Measurements from ENCODE around the gene FNIP2. TPM values are rescaled to one million over a fixed set of nuclear protein-coding genes. Genes with fewer than 3 reads are reported as not detected.
"Not testable (repeated sequence)": the region's sequence is repeated elsewhere in the genome, so short reads cannot be mapped to it uniquely, and the experiment has no call there.

The FNIP2 gene
- total RNA-seq, 2 donors from 2014 or later = 8.6 to 11.5 TPM

DNA sequence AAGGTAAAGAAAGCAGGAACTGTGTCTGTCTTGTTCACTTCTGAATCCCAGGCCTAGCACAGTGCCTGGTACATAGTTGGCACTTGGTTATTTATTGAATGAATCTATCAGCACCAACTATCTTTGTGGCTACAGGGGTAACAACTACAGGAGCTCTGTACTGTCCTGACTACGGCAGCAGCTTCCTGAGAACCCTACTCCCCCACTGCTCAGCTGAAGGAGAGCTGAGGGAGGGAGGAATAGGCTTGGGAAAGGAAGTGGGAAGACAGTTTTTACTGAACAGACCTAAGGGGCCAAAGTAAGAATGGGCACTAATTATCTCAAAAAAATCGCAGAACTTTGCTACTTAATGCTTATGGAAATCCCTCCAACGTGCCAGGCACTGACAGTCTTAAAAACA lies 178.0 kb downstream of the FNIP2 start:
- Histone ChIP-seq H3K27me3 (ENCODE audit: control insufficient read depth, insufficient read depth, low read length, poor library complexity, severe bottlenecking) (no peaks in the 10 kb centered on the region), H3K9ac (ENCODE audit: extremely low read depth, low read length, poor library complexity, severe bottlenecking) (no peak overlapping the region), H3K36me3 (ENCODE audit: control insufficient read depth, insufficient read depth, low read length) (no peaks in the 10 kb centered on the region), H3K9me3 (ENCODE audit: control insufficient read depth, low read length) (peaks cover 9% of the 10 kb centered on the region), H3K27ac (ENCODE audit: low read depth, low read length) (no peak overlapping the region), H3K4me1 (ENCODE audit: control insufficient read depth, insufficient read depth, low read length) (no peaks in the 10 kb centered on the region), H3K4me3 (ENCODE audit: low read length) (no peak overlapping the region)
- H3K27ac Mint-ChIP-seq = no peak overlapping the region
- no peaks in the 10 kb centered on the region for H3K4me1 Mint-ChIP-seq
- TF ChIP-seq, protein P1, sequence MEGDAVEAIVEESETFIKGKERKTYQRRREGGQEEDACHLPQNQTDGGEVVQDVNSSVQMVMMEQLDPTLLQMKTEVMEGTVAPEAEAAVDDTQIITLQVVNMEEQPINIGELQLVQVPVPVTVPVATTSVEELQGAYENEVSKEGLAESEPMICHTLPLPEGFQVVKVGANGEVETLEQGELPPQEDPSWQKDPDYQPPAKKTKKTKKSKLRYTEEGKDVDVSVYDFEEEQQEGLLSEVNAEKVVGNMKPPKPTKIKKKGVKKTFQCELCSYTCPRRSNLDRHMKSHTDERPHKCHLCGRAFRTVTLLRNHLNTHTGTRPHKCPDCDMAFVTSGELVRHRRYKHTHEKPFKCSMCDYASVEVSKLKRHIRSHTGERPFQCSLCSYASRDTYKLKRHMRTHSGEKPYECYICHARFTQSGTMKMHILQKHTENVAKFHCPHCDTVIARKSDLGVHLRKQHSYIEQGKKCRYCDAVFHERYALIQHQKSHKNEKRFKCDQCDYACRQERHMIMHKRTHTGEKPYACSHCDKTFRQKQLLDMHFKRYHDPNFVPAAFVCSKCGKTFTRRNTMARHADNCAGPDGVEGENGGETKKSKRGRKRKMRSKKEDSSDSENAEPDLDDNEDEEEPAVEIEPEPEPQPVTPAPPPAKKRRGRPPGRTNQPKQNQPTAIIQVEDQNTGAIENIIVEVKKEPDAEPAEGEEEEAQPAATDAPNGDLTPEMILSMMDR (conservative IDR thresholded peaks at IDR 0.05) = no peak
- H3K27me3 Mint-ChIP-seq (ENCODE audit: insufficient read depth) = no peaks in the 10 kb centered on the region
- H3K4me3 Mint-ChIP-seq = no peak overlapping the region
- 80 to 92% methylated on average over 1 to 3 of the region's 3 CpGs for WGBS, 2 experiments (ENCODE audit: insufficient coverage in 1 of 2, insufficient read length in 1 of 2)
- DNase-seq = no peak
- H3K9me3 Mint-ChIP-seq = peaks cover 8% of the 10 kb centered on the region
- H3K36me3 Mint-ChIP-seq (ENCODE audit: low read depth) = no peaks in the 10 kb centered on the region

DNA sequence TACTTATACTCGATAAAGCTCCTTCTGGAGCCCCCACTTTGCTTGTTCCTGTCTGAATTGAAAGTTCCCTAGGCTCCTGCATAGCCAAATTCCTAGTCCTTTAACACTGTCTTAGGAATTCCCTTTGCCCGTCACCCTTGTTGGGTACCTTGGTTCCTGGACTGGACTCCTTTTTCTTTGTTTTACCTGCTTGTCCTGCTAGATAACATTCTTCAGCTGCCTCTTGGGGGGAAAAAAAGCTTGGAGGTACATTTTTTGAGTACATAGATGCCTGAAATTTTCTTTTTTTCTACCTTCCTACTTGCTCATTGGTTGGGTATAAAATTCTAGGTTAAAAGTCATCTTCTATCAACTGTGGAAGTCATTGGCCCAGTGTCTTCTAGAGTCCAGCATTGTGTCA lies 179.2 kb downstream of the FNIP2 start:
- no peaks in the 10 kb centered on the region for H3K4me1 Mint-ChIP-seq
- Histone ChIP-seq H3K4me3 (ENCODE audit: low read length) (no peak overlapping the region), H3K27me3 (ENCODE audit: control insufficient read depth, insufficient read depth, low read length, poor library complexity, severe bottlenecking) (no peaks in the 10 kb centered on the region), H3K9ac (ENCODE audit: extremely low read depth, low read length, poor library complexity, severe bottlenecking) (no peak overlapping the region), H3K27ac (ENCODE audit: low read depth, low read length) (no peak overlapping the region), H3K4me1 (ENCODE audit: control insufficient read depth, insufficient read depth, low read length) (no peaks in the 10 kb centered on the region), H3K36me3 (ENCODE audit: control insufficient read depth, insufficient read depth, low read length) (no peaks in the 10 kb centered on the region), H3K9me3 (ENCODE audit: control insufficient read depth, low read length) (peaks cover 20% of the 10 kb centered on the region)
- no peaks in the 10 kb centered on the region for H3K27me3 Mint-ChIP-seq (ENCODE audit: insufficient read depth)
- no peak overlapping the region for H3K4me3 Mint-ChIP-seq
- H3K27ac Mint-ChIP-seq = no peak overlapping the region
- peaks cover 20% of the 10 kb centered on the region for H3K9me3 Mint-ChIP-seq
- DNase-seq = no peak
- WGBS, 2 experiments (ENCODE audit: insufficient coverage in 1 of 2, insufficient read length in 1 of 2) = 88 to 93% methylated on average over 2 of the region's 2 CpGs
- TF ChIP-seq, protein P1 (conservative IDR thresholded peaks at IDR 0.05) = no peak
- H3K36me3 Mint-ChIP-seq (ENCODE audit: low read depth) = no peaks in the 10 kb centered on the region

GRCh38 chr4:158949099-158949498 lies 180.3 kb downstream of the FNIP2 start:
- peaks cover 24% of the 10 kb centered on the region for H3K9me3 ChIP-seq (ENCODE audit: control insufficient read depth, low read length)
- H3K36me3 Mint-ChIP-seq (ENCODE audit: low read depth) = no peaks in the 10 kb centered on the region
- H3K27ac Mint-ChIP-seq = no peak overlapping the region
- H3K27ac ChIP-seq (ENCODE audit: low read depth, low read length) = no peak overlapping the region
- no peaks in the 10 kb centered on the region for H3K4me1 ChIP-seq (ENCODE audit: control insufficient read depth, insufficient read depth, low read length)
- no peaks in the 10 kb centered on the region for H3K36me3 ChIP-seq (ENCODE audit: control insufficient read depth, insufficient read depth, low read length)
- no peaks in the 10 kb centered on the region for H3K27me3 Mint-ChIP-seq (ENCODE audit: insufficient read depth)
- no peak overlapping the region for H3K4me3 ChIP-seq (ENCODE audit: low read length)
- no peak for DNase-seq
- H3K4me3 Mint-ChIP-seq = no peak overlapping the region
- H3K9ac ChIP-seq (ENCODE audit: extremely low read depth, low read length, poor library complexity, severe bottlenecking) = no peak overlapping the region
- TF ChIP-seq, protein P1 (conservative IDR thresholded peaks at IDR 0.05) = no peak
- H3K27me3 ChIP-seq (ENCODE audit: control insufficient read depth, insufficient read depth, low read length, poor library complexity, severe bottlenecking) = no peaks in the 10 kb centered on the region
- no peaks in the 10 kb centered on the region for H3K4me1 Mint-ChIP-seq
- peaks cover 30% of the 10 kb centered on the region for H3K9me3 Mint-ChIP-seq

DNA sequence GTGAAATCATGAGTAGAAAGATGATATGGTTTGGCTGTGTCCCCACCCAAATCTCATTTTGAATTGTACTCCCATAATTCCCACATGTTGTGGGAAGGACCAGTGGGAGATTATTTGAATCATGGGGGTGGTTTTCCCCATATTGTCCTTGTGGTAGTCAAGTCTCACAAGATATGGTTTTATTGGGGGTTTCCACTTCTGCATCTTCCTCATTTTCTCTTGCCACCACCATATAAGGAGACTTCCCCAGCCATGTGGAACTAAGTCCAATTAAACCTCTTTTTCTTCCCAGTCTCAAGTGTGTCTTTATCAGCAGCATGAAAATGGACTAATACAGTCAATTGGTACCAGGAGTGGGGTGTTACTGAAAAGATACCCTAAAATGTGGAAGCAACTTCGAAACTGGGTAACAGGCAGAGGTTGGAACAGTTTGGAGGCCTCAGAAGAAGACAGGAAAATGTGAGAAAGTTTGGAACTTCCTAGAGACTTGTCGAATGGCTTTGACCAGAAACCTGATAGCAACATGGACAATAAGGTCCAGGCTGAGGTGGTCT lies 183.5 kb downstream of the FNIP2 start:
- H3K27ac ChIP-seq (ENCODE audit: low read depth, low read length); H3K27ac Mint-ChIP-seq; H3K4me3 ChIP-seq (ENCODE audit: low read length); H3K27me3 ChIP-seq (ENCODE audit: control insufficient read depth, insufficient read depth, low read length, poor library complexity, severe bottlenecking); H3K36me3 ChIP-seq (ENCODE audit: control insufficient read depth, insufficient read depth, low read length); H3K4me3 Mint-ChIP-seq; H3K4me1 Mint-ChIP-seq; H3K36me3 Mint-ChIP-seq (ENCODE audit: low read depth); DNase-seq; H3K4me1 ChIP-seq (ENCODE audit: control insufficient read depth, insufficient read depth, low read length); H3K9ac ChIP-seq (ENCODE audit: extremely low read depth, low read length, poor library complexity, severe bottlenecking); H3K27me3 Mint-ChIP-seq (ENCODE audit: insufficient read depth): not testable (repeated sequence)
- H3K9me3 Mint-ChIP-seq = peaks cover 32% of the 10 kb centered on the region
- 78 to 92% methylated on average over 2 of the region's 2 CpGs for WGBS, 2 experiments (ENCODE audit: insufficient coverage in 1 of 2, insufficient read length in 1 of 2)
- peaks cover 24% of the 10 kb centered on the region for H3K9me3 ChIP-seq (ENCODE audit: control insufficient read depth, low read length)

DNA sequence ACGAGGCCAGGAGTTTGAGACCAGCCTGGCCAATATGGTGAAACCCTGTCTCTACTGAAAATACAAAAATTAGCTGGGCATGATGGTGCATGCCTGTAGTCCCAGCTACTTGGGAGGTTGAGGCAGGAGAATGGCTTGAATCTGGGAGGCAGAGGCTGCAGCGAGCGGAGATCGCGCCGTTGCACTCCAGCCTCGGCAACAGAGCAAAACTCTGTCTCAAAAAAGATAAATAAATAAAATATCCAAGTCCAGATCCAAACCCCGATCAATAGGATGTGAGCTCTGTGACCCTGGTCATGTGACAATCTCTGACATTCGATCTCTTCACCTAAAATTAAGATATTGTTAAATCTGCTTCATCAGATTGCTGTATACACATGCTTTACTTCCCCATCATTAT lies 187.5 kb downstream of the FNIP2 start:
- not testable (repeated sequence) for H3K27me3 Mint-ChIP-seq (ENCODE audit: insufficient read depth); H3K27me3 ChIP-seq (ENCODE audit: control insufficient read depth, insufficient read depth, low read length, poor library complexity, severe bottlenecking); H3K4me1 ChIP-seq (ENCODE audit: control insufficient read depth, insufficient read depth, low read length); DNase-seq; H3K27ac ChIP-seq (ENCODE audit: low read depth, low read length); H3K36me3 Mint-ChIP-seq (ENCODE audit: low read depth); H3K36me3 ChIP-seq (ENCODE audit: control insufficient read depth, insufficient read depth, low read length); H3K27ac Mint-ChIP-seq; H3K4me1 Mint-ChIP-seq; H3K4me3 ChIP-seq (ENCODE audit: low read length); H3K4me3 Mint-ChIP-seq; H3K9ac ChIP-seq (ENCODE audit: extremely low read depth, low read length, poor library complexity, severe bottlenecking)
- WGBS, 2 experiments (ENCODE audit: insufficient coverage in 1 of 2, insufficient read length in 1 of 2) = 95 to 97% methylated on average over 9 of the region's 9 CpGs
- peaks cover 20% of the 10 kb centered on the region for H3K9me3 ChIP-seq (ENCODE audit: control insufficient read depth, low read length)
- H3K9me3 Mint-ChIP-seq = peaks cover 29% of the 10 kb centered on the region

All from endodermal cell (in vitro differentiated cells).